GM12873 (cell line): ENCODE results near the gene TEKT3.

Source experiments
- TF ChIP-seq, protein P1 (sequence below): IDR thresholded peaks from 2 replicates; pipeline ENCODE4 v1.5.1; 2012; ENCODE audit warnings: low read depth, mild to moderate bottlenecking, moderate library complexity, low read length, control low read depth; ENCODE audit not compliant: insufficient read depth; ENCODE audit errors: missing control alignments

Gene TEKT3

DNA sequence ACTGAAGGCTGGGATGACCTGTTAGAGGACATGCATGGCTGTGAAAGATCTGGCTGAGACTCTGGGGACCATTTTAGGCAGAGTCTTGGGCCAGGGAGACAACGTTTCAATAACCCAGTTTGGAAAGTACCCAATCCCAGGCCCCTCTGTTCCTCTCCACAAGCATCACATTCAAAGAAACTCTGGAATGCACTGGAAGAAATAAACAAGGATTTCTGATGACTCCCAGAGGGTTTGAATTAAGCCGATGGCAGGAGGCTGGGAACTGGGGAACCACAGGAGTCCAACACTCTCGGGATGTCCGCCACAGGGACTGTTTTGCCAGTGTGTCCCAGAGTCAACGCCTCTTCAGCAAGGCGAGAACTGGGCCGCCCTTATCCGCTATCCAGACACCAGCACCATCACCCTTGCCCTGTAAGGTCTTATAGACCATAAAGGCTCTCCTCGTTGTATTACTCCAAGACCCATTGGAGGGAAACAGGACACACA, 79.6 kb downstream of the TEKT3 start:
- TF ChIP-seq, protein P1, sequence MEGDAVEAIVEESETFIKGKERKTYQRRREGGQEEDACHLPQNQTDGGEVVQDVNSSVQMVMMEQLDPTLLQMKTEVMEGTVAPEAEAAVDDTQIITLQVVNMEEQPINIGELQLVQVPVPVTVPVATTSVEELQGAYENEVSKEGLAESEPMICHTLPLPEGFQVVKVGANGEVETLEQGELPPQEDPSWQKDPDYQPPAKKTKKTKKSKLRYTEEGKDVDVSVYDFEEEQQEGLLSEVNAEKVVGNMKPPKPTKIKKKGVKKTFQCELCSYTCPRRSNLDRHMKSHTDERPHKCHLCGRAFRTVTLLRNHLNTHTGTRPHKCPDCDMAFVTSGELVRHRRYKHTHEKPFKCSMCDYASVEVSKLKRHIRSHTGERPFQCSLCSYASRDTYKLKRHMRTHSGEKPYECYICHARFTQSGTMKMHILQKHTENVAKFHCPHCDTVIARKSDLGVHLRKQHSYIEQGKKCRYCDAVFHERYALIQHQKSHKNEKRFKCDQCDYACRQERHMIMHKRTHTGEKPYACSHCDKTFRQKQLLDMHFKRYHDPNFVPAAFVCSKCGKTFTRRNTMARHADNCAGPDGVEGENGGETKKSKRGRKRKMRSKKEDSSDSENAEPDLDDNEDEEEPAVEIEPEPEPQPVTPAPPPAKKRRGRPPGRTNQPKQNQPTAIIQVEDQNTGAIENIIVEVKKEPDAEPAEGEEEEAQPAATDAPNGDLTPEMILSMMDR = no peak

DNA sequence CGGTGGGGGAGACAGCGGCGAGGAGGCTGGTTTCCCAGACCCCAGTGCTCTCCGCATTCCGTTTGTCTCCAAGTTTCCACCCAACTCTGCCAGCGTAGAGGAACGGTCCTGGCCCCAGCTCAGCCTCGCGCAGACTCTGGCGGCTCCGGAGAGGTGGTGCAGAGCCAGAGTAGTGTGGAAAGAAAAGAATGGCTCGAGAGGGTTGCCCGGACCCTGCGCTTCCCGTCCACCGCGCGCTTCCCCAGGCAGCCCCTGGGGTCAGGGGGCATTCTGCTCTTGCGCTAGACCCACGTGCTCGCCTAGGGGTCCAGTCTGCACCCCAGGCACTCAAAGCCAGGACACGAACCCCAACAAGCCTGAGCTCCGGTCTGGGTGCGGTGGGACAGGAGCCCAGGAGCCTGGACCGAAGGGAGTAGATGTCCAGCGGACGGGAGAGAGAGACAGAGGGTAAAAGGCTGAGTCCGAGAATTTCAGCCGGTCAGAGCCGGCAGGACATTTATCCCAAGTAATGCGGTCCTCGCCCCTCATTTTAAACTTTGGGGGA, 80.1 kb downstream of the TEKT3 start:
- TF ChIP-seq, protein P1 = no peak

DNA sequence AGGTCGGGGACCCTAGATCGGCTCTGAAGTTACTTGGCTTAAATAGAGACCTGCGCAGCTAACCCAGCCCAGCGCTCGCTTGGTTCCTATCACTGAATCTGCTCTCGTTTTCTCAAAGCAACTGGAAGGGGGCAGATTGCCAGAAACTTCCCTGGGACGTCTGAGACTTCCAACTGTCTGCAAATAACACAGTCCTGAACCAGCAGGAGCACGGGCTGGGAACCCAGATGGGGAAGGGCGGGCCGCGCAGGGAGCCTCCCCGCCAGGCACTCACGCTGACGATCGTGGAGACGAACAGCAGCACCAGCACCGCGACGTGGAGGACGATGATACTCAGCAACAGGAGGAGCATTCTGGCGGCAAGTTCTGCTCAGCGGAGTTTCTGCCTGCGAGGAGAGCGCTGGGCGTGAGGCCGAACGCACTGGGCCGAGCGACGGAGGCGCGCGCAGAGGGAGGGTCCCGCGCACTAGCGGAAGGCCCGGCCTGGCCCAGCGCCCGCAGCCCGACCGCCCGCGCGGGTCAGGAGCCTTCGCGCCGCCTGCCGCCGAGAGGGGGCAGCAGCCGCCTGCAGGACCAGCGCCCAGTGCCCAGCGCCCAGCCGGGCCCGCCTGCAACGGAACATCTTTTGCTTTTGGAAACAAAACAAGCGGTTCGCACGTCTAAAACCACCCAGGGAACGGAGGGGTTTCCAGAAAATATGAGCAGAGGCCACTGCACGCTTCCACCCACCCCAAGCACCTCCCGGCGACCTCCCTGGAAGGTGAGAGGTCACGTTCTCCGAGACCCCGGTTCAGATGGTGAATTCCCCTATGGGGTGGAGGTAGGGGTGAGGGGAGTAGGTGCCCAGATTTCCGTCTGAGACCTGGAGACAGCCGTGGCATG, 80.8 kb downstream of the TEKT3 start:
- TF ChIP-seq, protein P1 = peak; percentile 56

DNA sequence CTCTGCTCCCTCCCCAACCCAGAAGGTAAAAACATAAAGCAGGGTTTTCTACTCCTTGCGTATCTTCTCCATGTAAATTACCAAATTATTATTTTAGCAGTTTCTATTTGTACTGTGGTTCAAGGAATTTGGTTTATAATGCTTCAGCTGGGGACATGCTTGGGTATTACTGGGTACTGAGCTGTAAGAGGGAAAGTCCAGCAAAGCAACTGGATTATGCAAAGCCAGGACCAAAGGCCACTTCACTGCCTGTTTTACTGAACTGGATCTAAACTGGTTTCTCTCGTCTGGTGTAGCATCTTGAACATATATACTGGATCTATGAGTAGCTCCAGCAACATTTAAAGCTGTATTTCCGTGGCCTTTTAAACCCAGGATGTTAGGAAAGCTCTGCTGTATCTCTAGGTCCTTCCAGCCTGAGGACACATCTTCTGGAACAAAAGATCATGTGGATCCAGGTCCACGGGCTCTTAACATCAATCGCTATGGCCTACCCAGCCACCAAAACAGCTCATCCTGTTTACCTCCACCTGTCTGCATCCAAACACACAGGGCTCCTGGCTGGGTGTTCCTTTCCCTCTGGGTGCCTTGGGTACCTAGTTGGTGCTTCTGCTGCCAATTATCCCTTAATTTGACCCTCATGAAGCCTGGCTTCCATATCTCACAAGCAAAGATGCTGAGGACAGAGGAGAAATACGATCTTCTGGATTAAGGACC, 83.4 kb downstream of the TEKT3 start:
- TF ChIP-seq, protein P1 = no peak

DNA sequence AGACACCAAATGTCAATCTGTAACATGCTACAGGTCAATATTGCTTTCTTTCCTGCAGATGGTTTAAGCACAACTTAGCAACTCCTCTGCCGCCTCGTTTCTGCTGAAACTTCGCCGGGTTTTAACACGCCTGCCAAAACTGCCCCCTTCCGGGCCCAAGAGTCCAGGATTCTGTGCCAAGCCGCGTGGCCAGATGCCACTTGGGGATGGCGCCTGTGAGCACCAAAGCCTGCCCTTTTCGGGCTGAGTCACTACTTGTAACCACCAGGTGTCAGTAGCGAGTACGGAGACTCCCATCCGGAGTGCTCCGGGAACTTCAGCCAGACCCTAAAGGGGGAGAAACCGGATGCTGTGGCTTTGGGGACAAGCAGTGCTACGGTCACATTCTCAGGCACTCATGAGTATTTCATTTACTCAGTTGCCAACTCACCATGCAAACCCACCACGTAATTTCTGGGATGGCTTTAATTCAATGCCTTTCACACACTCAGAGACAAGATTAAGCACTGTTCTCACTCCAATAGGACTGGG, 84.1 kb downstream of the TEKT3 start:
- TF ChIP-seq, protein P1 = peak; percentile 91

DNA sequence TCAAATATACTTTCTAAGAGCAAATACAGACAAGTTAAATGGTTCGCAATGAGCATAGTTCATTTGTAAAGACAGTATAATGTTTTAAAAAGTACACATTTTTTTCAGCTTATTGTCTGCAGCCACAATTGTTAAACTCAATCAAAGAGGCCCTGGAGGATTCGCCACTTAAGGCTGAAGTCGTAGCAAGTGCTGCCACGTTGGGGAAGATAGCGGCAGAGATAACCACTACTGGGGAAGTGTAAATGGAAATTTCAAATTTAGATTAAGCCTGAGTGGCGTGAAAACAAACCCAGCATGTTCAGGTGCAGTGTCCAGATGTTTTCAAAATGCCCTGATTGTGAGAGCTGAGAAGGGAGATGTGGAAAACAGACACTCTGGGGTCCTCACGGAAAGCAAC, 84.7 kb downstream of the TEKT3 start:
- TF ChIP-seq, protein P1 = no peak

DNA sequence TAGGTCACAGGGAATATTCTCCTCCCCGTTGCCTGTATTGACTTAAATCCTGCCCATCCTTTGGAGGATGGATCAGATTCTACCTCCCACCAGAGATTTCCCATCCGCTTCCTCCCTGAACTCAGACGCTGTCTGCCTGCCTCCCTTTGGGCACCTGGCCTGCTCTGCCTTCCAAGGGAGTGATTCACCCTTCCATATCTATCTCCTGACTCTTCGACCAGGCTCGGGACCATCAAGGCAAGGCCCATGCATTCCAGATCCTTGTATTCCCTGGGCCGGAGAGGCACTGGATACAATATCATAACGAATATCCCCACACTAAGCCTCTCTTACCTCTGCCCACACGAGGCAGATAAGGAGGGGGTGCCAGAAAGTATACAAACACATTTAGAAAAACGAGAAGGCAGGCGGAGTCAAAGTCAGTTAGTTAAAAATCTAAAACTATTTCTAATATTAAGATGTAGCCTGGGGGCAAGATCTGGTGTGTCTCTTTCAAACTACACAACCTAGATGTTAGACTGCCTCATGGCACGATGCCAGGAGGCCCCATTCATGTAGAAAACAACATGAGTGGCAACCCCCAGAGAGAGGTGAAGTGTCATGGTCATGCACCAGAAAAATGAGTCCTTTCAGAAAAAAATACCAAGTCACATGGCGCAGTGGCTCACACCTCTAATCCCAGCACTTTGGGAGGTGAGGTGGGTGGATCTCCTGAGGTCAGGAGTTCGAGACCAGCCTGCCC, 85.5 kb downstream of the TEKT3 start:
- TF ChIP-seq, protein P1 = no peak
